Measurements from ENCODE around the gene HYAL3.

- TF ChIP-seq CTCF (IDR thresholded peaks at IDR 0.05) (no peak), POLR2A (IDR thresholded peaks at IDR 0.05) (no peak)
Observed at GRCh38 chr3:50340147-50340447, 40.9 kb upstream of the HYAL3 start.

All from tibial nerve (tissue), 3 donors.